DMS153 (cell line): ENCODE data around the gene DUSP16.
A peak's percentile ranks its signal among the peaks of the same experiment; 100 is the strongest.

Source experiments
- DNase-seq: peaks from one replicate; lab custom pipeline; 2025; lab: John Stamatoyannopoulos, UW

Gene DUSP16

DNA sequence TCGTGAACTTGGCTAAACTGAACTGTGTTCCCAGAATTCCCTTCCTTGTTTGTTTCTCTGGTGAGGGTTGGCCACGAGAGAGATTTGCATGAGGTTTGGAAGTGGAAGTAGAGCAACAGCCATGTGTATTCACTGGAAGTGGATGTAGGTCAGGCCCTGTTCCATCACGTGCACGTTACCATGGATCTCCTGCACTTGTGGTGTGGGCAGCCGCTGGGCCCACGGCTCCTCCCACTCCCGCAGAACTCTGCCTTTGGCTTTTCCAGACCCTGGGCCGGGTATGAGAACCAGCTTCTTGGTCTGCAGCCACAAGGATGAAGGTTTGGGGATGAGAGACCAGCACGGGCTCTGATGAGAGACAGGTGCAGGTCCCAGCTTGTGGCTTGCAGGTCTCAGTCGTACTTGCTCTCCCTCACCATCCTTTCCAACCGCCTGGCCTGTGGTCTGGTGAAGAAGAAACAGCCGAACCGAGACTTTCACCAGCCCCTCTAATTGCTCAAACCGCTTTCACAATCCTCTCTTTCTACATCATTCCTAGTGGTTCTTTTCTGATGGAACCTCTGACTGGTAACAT is 94.9 kb downstream of the DUSP16 start:
- no peak for DNase-seq

- DNase-seq = no peak
Measured at GRCh38 chr12:12467264-12467663, 95.4 kb downstream of the DUSP16 start.

GRCh38 chr12:12466157-12466556 is 96.5 kb downstream of the DUSP16 start:
- no peak for DNase-seq

- DNase-seq = no peak
Measured at GRCh38 chr12:12465522-12465921, 97.1 kb downstream of the DUSP16 start.

- DNase-seq = no peak
Measured at GRCh38 chr12:12461923-12462315, 100.7 kb downstream of the DUSP16 start.

DNA sequence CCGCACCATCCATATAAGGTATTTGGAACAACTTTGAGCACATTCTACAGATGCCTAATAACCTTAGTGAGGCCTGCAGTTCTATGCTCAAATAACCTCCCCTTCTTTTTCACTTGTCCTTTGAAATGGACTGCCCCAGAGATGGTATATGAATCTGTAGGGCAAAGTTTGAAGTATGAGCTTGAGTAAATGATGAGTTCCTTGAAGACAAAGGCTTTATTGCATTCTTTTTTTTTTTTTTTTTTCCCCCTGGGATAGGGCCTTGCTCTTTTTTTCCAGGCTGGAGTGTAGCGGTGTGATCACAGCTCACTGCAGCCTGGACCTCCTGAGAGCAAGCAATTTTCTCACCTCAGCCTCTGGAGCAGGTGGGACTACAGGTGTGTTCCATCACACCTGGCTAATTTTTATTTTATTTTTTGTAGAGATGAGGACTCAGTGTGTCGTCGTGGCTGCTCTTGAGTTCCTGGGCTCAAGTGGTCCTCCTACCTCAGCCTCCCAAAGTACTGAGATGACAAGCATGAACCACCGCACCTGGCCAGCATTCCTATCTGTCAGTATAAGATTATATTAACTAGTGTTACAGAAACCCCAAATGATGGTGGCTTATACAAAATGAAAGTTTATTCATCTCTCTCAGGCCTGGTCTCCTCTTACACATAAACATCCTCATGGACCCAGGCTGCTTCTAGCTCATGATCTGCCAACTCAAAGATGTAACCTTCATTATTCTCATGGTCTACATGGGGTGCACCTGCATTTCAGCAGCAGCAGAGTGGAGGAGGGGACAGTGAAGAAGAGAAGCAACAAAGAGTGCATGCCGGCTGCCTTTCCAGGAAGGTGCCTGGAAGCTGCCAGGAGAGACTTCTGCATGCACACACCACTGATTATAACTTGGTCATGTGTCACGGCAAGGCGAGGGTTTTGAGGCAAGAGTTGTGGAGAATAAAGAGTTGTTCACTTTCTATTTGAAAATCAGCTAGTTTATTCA is 101.4 kb downstream of the DUSP16 start:
- no peak for DNase-seq

GRCh38 chr12:12456637-12457036 is 106.0 kb downstream of the DUSP16 start:
- DNase-seq = no peak

- no peak for DNase-seq
Measured at GRCh38 chr12:12454315-12454714, 108.3 kb downstream of the DUSP16 start.

- DNase-seq = no peak
Measured at GRCh38 chr12:12453635-12454034, 109.0 kb downstream of the DUSP16 start.

GRCh38 chr12:12452326-12452902 is 110.2 kb downstream of the DUSP16 start:
- DNase-seq = no peak

DNA sequence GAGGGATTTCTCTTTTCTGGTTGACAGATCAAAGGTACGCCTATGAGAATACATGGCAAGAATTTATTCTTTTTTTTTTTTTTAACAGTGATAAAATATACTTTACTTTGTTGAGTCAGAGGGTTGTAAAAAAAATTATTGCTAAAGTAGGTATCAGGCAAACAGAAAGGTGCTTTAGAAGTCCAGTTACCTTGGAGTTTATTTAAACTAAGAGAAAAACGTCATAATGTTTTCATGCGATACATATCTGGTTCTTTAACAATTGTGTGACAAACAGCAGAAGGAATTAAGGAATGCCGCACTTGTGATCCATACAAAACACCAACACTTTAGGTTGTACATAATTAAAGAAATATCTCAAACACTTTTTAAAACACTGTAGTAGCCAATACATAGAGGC is 111.6 kb downstream of the DUSP16 start:
- DNase-seq = no peak

DNA sequence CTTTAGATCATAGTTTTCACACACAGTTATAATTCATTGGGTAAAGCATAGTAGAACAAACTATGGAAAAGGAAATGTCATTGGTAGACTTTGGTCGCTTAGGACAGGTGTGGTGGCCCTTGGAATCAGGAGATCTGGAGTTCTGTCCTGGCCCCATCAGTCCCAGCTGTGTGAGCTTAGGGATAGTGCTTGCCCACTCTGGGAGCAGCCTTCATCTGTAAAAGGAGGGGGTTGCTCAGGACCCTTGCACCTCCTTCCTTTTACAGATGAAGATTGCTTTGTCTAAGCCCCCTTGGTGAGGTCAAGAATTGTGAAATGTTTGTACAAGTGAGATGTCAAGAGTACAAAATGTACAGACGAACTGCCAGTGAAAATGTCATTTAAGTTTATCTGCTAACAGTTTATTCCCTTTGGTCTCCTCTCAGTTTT is 112.6 kb downstream of the DUSP16 start:
- no peak for DNase-seq

- peak; percentile 62 for DNase-seq
Measured at GRCh38 chr12:12449533-12450025, 113.1 kb downstream of the DUSP16 start.

DNA sequence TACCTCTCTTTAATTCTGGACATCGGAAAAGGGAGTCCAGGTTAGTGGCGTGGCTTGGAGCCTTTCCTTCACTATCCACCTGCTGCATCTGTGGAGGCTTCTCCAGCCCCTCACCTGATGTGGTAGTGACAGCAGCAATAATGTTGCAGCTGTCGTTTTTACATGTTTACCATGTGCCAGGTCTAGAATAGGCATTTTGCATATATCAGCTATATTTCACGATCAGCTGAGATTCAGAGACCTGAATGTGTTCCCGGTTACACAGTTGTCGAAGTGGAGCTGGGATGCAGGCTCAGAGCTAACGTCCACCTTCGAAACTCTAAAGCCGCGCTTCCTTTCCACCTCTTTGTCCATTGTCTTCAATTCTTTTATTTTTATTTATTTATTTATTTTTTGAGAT is 114.8 kb downstream of the DUSP16 start:
- no peak for DNase-seq

DNA sequence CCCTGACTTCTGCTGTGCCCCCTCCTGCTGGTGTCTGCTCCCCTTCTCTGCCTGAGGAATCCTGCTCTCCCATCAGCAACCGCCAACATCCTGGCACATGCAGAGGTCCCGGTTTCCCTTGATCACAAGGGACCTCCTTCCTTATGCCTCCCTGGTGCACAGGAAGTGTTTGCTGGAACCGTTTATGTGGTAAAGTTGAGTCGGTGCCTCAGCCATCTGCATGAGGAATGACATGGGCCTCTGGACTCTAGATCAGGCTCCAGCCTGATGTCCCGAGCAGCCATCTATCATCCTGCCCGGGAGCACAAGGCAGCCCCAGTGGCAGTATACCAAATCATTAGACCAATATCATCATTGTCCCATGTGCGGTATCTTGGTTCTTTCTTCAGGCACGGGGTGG is 115.4 kb downstream of the DUSP16 start:
- no peak for DNase-seq

GRCh38 chr12:12446786-12447185 is 115.9 kb downstream of the DUSP16 start:
- no peak for DNase-seq

- no peak for DNase-seq
Measured at GRCh38 chr12:12445882-12446181, 116.8 kb downstream of the DUSP16 start.

- DNase-seq = no peak
Measured at GRCh38 chr12:12445165-12445881, 117.3 kb downstream of the DUSP16 start.

DNA sequence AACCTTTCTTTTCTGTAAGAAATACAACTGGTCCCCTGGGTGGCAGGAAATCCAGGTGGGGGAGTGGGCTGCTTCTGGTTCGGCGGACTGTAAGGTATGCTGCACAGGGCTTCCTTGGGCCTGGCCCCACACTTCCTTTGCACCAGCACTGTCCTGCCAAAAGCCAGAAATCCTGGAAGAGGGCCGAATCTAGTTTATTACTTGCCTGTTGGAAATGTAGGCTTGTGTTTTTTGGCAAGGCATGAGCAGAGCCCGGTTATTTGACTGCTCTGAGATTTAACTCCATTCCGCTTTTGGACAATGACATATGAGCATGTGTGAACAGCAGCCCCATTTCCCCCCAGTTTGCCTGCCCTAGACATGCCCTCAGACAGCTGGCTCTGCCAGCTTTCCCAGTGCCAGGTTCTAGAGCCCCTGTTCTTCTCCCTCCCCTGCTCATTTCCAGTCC is 119.2 kb downstream of the DUSP16 start:
- no peak for DNase-seq

DNA sequence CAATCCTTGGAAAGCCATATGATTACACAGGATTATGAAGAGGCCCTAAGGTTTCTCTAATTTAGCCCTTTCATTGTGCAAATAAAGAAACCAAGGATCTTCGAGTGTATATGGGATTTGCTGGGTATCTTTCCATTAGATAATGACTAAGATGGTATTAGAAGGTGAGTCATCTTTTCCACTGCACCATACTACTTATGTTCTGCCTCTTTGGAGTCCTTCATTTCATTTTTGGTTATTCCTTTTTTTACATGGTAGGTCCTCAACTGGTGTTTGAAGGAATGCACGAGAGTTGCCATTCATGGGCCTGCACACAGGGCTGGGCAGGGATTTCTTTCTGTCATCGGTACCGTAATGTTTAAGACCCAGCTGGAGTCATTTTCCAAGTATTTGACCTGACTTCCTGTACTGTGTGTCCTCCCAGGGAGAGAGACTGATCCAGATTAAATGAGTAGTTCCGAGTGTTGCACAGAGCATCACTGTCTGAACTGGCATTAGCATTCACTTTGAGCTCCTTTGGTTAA is 120.1 kb downstream of the DUSP16 start:
- no peak for DNase-seq

GRCh38 chr12:12441843-12442461 is 120.7 kb downstream of the DUSP16 start:
- no peak for DNase-seq

DNA sequence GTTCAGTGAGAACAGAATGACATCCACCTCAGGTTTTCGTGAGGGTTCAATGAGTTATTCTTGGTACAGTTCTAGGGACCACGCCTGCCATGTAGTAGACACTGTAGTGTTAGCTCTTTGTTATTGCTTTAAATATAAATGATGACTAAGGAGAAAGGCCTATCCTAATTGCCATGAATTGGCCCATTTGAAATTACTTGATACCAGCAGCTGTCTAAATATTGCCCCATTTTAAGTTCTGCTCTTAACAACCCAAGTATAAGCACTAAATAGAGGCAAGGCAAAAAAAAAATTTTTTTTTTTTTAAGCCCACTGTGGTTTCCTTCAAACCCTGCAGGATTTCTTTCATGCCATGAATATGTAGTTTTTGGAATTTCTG is 121.2 kb downstream of the DUSP16 start:
- no peak for DNase-seq
